ENCODE results near the gene HOOK2.
"Not testable (repeated sequence)": the region's sequence is repeated elsewhere in the genome, so short reads cannot be mapped to it uniquely, and the experiment has no call there.

Gene HOOK2

DNA sequence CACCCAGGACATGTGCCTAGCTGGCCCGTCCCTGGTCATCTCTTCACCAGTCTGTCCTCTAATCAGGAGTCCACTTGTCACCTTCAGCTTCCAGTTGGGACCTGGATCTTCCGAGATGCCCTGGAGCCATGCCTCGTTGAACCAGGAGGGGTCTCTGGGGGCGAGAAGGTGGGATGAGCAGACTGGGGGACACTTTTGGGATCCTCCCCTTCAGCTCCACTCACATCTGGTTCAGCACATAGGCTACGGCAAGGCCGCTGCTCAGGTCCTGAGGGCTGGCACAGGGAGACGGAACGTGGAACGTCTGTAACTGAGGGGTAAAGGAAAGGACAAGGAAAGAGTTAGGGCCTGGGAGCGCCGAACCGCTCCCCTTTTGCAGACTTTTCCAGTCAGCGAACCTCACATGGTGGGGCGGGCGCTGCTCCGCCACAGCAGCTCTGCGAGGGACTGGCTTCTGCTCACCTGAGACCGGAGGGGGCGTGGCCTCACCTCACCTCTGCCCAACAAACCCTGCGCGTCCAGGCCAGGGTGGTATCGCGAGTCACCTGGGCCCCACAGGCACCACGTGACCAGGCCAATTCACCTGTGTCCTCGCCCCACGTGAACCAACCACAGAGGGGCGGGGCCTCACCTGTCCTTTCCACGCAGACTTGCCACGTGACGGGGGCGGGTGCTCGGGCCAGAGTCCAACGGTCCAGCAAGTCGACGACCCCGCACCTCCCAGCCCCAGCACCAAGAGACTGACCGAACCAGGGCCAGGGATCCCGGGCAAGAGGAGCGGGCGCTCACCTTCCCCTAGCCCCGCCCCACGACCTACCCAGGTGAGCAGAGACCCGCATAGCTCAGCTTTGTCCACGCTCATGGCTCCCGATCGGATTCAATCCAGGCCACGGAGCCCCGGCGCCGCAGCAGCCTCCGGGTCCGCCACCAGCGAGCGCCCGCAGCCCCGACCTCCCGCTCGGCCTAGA, at the start of gene HOOK2:
HOOK2 (minus strand) TSS at position 965 of the 968 bp plus-strand sequence; CDS start at position 862, 103 bp downstream.
- DNase-seq = peak; percentile 84

GRCh38 chr19:12821761-12822160, 46.4 kb upstream of the HOOK2 start:
- DNase-seq = no peak

DNA sequence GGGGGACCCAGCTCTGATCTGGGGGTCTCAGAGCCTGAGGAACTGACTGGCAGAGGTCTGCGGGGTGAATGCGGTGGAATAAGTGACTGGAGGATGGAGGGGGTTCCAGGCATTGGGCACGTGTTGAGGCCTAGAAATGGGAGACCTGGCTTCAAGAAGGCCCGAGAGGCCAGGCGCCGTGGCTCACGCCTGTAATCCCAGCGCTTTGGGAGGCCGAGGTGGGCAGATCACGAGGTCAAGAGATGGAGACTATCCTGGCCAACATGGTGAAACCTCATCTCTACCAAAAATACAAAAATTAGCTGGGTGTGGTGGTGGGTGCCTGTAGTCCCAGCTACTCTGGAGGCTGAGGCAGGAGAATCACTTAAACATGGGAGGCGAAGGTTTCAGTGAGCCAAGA, 42.5 kb upstream of the HOOK2 start:
- not testable (repeated sequence) for DNase-seq

DNA sequence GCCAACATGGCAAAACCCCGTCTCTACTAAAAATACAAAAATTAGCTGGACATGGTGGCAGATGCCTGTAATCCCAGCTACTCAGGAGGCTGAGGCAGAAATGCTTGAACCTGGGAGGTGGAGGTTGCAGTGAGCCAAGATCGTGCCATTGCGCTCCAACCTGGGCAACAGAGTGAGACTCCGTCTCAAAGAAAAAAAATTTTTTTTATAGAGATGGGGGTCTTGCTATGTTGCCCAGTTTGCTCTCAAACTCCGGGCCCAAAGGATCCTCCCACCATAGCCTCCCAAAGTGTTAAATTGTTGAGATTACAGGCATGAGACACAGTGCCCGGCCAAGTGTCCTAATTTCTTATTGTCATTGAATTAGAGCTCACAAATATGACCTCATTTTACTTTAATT, 41.8 kb upstream of the HOOK2 start:
- not testable (repeated sequence) for DNase-seq

DNA sequence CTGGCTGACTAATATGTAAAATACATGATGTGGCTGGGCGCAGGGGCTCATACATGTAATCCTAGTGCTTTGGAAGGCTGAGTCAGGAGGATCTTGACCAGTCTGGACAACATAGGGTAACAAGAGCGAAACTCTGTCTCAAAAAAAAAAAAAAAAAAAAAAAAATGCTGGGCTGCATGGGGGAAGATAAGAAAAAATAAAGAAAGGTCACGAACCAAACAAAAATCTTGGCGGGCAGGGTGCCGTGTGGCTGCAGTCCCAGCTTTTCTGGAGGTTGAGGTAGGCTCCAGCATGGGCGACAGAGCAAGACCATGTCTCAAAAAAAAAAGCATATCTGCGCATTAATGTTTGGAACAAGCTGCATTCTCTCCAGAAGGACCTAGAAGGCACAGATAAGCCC, 39.7 kb upstream of the HOOK2 start:
- DNase-seq = no peak

DNA sequence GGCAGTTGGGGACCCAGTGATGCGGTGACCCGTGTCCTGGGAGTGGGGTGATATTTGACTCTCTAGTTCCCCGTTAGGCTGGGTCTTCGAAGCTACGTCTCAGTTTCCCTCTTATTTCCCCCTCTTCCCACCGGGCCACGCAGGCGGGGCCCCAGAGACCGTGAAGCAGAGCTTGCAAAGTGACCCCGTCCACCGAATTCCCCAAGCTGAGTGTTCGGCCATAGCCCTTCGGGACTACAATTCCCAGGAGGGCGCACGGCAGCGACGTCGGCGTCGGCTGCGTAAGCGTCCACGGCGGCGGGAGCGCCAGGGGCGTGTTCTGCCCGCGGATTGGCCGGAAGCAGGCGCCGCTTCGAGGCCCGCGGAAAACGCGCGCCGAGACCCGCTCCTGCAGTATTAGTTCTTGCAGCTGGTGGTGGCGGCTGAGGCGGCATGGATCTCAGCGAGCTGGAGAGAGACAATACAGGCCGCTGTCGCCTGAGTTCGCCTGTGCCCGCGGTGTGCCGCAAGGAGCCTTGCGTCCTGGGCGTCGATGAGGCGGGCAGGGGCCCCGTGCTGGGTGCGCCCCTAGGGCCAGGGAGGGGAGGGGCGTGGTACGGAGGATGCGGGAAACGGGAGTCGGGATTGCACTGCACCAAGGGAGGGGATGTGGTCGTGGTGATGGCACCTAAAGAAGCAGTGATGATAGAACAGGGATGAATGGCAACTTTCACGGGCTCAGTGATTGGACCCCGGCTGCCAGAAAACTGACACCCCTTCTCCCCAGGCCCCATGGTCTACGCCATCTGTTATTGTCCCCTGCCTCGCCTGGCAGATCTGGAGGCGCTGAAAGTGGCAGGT, 31.1 kb upstream of the HOOK2 start, which contains the start of gene RNASEH2A:
RNASEH2A (plus strand) TSS at position 343 of the 840 bp plus-strand sequence; CDS start at position 433, 90 bp downstream.
- DNase-seq = peak; percentile 71

- no peak for DNase-seq
Observed at GRCh38 chr19:12804051-12804450, 28.7 kb upstream of the HOOK2 start.

DNA sequence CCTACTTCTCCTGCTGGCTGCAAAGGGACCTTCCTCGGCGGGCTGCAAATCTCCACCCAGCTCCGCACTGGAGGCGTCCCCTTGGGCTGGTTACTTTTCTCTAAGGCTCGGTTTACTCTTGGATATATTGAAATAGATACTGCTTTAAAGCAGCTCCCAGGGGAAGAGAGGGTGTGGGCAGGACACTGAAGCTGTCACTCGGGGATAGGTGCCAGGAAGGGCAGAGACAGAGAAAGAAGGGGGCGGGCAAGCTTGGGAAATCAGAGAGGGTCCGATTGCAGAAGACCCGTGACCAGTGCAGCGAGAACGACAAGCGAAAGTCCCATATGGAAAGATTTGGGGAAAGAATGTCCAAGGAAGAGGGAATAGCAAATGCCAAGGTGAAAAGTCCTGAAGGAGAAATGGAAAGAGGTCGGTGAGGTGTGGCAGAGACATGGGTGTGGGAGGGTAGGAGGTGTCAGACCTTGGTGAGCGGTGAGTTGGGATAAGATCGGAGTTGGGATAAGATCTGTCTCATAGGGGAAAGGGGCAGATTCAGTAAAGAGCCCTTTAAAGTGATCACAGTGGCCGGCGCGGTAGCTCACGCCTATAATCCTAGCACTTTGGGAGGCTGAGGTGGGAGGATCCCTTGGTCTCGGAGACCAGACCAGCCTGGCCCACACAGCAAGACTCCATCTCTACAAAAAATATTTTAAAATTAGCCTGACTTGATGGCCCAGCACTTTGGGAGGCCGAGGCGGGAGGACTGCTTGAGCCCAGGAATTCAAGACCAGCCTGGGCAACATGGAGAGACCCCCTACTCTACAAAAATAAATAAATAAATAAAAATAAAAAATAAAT, 27.1 kb upstream of the HOOK2 start:
- no peak for DNase-seq

GRCh38 chr19:12801466-12802266, 26.3 kb upstream of the HOOK2 start, which contains the start of the genes PRDX2 and THSD8:
Gene PRDX2 (minus strand): TSS chr19:12801800. CDS start chr19:12801261, 539 bp downstream.
Gene THSD8 (plus strand): TSS chr19:12802069. CDS start chr19:12802072, 3 bp downstream.
- peak; percentile 66 for DNase-seq

DNA sequence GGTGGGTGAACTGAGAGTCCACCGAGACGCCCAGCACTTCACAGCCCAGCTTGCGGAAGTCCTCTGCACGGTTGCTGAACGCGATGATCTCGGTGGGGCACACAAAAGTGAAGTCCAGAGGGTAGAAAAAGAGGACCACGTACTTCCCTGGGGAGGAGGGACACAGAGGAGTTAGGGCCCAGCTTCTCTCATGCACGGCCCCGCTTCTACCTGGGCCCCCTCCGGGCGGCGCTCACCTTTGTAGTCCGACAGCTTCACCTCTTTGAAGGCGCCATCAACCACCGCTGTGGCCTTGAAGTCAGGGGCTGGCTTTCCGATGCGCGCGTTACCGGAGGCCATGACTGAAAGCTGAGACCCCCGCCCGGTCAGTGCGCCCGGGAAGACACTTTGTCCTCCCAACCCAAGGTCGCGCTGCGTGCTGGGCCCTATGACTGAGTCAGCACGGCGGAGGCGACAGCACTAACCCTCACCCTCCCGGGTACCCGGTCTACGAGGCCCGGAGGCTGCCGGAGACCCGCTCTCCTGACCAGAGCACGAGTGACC, 25.6 kb upstream of the HOOK2 start:
- DNase-seq = no peak

DNA sequence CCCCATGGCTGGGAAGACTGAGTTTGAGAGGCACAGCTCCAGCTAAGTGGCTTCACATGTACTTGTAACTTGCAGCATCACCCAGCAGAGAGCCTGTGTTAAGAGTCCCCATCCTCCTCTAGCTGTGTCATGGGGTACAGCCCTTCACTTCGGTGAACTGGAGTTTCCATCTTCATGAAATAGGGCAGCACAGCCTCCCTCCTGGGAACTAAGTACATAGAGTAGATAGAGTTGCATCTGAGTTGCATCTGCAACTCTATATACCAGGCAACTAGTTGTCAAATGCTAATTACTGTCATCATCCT, 25.1 kb upstream of the HOOK2 start:
- no peak for DNase-seq

- no peak for DNase-seq
Observed at GRCh38 chr19:12799742-12800465, 24.6 kb upstream of the HOOK2 start.

DNA sequence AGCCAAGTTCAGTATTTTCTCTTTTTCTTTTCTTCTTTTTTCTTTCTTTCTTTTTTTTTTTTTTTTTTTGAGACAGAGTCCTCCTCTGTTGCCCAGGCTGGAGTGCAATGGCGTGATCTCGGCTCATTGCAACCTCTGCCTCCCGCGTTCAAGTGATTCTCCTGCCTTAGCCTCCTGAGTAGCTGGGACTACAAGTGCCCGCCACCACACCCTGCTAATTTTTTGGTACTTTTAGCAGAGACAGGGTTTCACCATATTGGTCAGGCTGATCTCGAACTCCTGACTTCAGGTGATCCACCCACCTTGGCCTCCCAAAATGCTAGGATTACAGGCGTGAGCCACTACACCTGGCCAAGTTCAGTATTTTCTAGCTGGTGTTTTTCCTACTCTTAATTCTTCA, 22.3 kb upstream of the HOOK2 start:
- DNase-seq = not testable (repeated sequence)

DNA sequence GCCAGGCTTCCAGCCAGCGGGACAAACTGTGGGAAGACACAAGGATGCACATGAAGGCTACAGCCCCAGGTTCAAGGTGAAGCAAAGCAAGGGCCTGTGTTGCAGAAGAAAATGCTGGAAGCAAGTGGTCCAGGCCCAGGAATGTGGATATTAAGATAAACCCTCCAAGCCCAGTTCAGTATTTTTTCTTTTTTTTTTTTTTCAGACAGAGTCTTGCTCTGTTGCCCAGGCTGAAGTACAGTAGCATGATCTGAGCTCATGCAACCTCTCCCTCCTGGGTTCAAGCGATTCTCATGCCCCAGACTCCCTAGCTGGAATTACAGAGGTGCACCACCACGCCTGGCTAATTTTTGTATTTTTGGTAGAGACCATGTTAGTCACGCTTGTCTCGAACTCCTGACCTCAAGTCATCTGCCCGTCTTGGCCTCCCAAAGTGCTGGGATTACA, 21.8 kb upstream of the HOOK2 start:
- DNase-seq = no peak

DNA sequence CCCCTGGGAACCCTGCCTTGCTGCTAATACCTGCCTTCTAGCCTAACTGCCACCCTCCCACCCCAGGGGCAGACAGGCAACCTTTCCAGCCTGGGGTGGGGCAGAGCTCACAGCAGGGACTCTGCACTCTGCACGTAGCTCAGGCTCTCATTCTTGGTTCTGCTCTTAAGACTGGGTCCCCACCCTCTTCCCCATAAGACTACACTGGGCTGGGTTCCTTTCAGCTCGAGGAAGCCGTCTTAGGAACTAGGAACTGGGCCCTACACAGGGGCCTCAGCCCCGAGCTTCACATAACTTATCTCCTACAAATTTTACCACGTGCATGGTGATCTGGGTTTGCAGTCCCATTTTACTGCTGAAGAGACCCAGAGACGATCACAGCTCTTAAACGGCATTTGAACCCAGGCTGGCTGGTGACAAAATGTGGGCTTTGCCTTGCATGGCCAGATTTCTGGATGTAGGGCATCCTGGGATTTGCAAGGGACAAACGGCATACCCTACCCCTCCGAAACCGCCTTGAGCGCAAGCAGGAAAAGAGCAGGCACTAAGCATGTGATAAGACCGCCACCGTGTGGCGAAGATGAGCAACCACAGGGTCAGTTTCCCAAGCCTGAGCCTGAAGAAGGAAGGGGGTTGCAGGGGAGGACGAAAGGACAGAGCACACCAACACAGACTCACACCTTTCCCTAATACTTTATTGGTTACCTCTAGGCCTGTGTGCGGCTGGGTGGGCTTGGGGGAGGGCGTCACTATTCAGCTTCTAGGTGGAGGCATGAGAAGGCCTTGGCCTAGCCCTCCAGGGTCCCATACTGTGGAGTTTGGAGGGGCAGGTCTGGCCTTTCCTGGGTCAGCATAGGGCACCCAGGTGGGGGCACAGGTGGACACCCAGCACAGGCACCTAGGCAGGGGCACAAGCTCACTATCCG, 21.1 kb upstream of the HOOK2 start:
- DNase-seq = peak; percentile 61

GRCh38 chr19:12794971-12795381, 19.6 kb upstream of the HOOK2 start:
- DNase-seq = no peak

DNA sequence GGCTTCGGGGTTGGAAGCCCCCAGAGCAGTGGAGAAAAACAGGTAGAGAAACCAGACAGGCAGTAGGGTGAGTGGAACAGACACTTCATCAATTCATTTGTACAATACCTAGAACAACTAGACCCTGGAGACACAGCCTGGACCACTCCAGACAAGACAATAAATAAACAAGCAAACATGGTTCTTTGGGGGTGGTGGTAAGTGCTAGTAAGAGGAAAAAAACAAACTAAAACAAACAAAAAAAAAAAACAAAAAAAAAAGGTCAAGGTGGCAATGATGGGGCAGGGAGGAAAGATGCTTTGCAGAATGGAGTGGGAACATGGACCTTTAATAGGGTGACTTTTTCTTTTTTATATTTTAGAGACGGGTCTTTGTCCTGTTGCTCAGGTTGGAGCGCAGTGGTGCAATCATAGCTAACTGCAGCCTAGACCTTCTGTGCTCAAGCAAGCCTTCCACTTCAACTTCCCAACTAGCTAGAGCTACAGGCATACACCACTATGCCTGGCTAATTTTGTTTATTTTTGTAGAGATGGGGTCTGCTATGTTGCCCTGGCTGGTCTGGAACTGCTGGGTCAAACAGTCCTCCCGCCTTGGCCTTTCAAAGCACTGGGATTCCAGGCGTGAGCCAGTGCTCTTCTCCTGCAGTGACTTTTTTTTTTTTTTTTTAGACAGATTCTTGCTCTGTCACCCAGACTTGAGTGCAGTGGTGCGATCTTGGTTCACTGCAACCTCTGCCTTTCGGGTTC, 19.0 kb upstream of the HOOK2 start:
- no peak for DNase-seq
